ENCODE data around the gene TANC1. TPM values are rescaled to one million over a fixed set of nuclear protein-coding genes. Genes with fewer than 3 reads are reported as not detected.

The TANC1 gene
- total RNA-seq, 6 experiments from 2014 or later, result 4.0 to 12.7 (median 11.3) TPM

- WGBS (ENCODE audit: insufficient coverage, low coverage, low lambda C conversion rate, missing lambda C conversion rate), result 65% methylated on average over 7 of the region's 7 CpGs
- H3K4me1 ChIP-seq, result peaks cover 0 to 11% (median 7%) of the 10 kb centered on the region in 4 donors
- intact Hi-C loops (cut with DNase I), result no loop called here
- no peaks in the 10 kb centered on the region for H3K36me3 ChIP-seq
- H3K27me3 ChIP-seq, result no peaks in the 10 kb centered on the region
- H3K4me3 ChIP-seq, result no peak overlapping the region
- no peaks in the 10 kb centered on the region for H3K9me3 ChIP-seq
- ATAC-seq (no peak), DNase-seq (no peak)
- TF ChIP-seq CTCF (IDR thresholded peaks at IDR 0.05) (no peak), POLR2A (IDR thresholded peaks at IDR 0.05) (no peak)
- no peak overlapping the region for H3K27ac ChIP-seq
Measured at GRCh38 chr2:159002462-159003111, 34.1 kb downstream of the TANC1 start.

- intact Hi-C loops (cut with DNase I), result no loop called here
- H3K27me3 ChIP-seq, result no peaks in the 10 kb centered on the region
- WGBS (ENCODE audit: insufficient coverage, low coverage, low lambda C conversion rate, missing lambda C conversion rate), result 93% methylated on average over 8 of the region's 13 CpGs
Measured at GRCh38 chr2:159003555-159003954, 35.1 kb downstream of the TANC1 start.

GRCh38 chr2:159004849-159005248, 36.4 kb downstream of the TANC1 start:
- Histone ChIP-seq H3K4me3 (no peak overlapping the region), H3K27me3 (no peaks in the 10 kb centered on the region), H3K9me3 (no peaks in the 10 kb centered on the region), H3K36me3 (no peaks in the 10 kb centered on the region), H3K27ac (no peak overlapping the region), H3K4me1 (no peaks in the 10 kb centered on the region)
- no peak for ATAC-seq
- WGBS (ENCODE audit: insufficient coverage, low coverage, low lambda C conversion rate, missing lambda C conversion rate), result 97% methylated on average over 6 of the region's 6 CpGs
- TF ChIP-seq POLR2A (IDR thresholded peaks at IDR 0.05), result no peak
- TF ChIP-seq CTCF (IDR thresholded peaks at IDR 0.05), result no peak
- no peak for DNase-seq
- intact Hi-C loops (cut with DNase I), result no loop called here

More at GRCh38 chr2:159003555-159003954, 35.1 kb downstream of the TANC1 start:
- no peak overlapping the region for H3K27ac ChIP-seq
- TF ChIP-seq CTCF (IDR thresholded peaks at IDR 0.05) (no peak), POLR2A (IDR thresholded peaks at IDR 0.05) (no peak)
- DNase-seq (no peak), ATAC-seq (no peak)
- no peaks in the 10 kb centered on the region for H3K36me3 ChIP-seq
- peaks cover 0 to 8% (median 5%) of the 10 kb centered on the region in 4 donors for H3K4me1 ChIP-seq
- H3K9me3 ChIP-seq, result no peaks in the 10 kb centered on the region
- H3K4me3 ChIP-seq, result no peak overlapping the region

GRCh38 chr2:159009940-159010339, 41.5 kb downstream of the TANC1 start:
- no peak for TF ChIP-seq POLR2A (IDR thresholded peaks at IDR 0.05)
- TF ChIP-seq CTCF (IDR thresholded peaks at IDR 0.05), result no peak
- WGBS (ENCODE audit: insufficient coverage, low coverage, low lambda C conversion rate, missing lambda C conversion rate), result 73% methylated on average over 1 of the region's 1 CpG
- H3K27me3 ChIP-seq, result no peaks in the 10 kb centered on the region
- DNase-seq (no peak), ATAC-seq (no peak)
- H3K9me3 ChIP-seq, result no peaks in the 10 kb centered on the region
- no peaks in the 10 kb centered on the region for H3K36me3 ChIP-seq
- intact Hi-C loops (cut with DNase I), result no loop called here
- no peak overlapping the region for H3K4me3 ChIP-seq
- no peak overlapping the region for H3K27ac ChIP-seq
- no peaks in the 10 kb centered on the region for H3K4me1 ChIP-seq

Measured in right lobe of liver (tissue), 6 donors.